OCI-LY1 (cell line): Measurements from ENCODE around the gene CACNG1.

Experiments
- CTCF ChIP-seq: fragments of 200-600 bp; sonication (generic), shearing (Covaris generic); IDR thresholded peaks from 2 replicates; pipeline ENCODE4 v1.5.1; 2017; ENCODE audit warnings: mild to moderate bottlenecking, antibody characterized with exemption, low read length, moderate library complexity, mixed read lengths
- EZH2 ChIP-seq: fragments of 200-600 bp; sonication (generic), shearing (Covaris generic); IDR thresholded peaks from 2 replicates; pipeline ENCODE4 v1.8.0; 2017; ENCODE audit warnings: borderline replicate concordance, mixed run types, mild to moderate bottlenecking, antibody characterized with exemption, low read length, moderate library complexity, mixed read lengths

- TF ChIP-seq CTCF (no peak), EZH2 (no peak)
Measured at GRCh38 chr17:66995944-66996343, 48.4 kb upstream of the CACNG1 start.
